Measurements from ENCODE around the gene ARMH3. TPM values are rescaled to one million over a fixed set of nuclear protein-coding genes. Genes with fewer than 3 reads are reported as not detected.
A peak's percentile ranks its signal among the peaks of the same experiment; 100 is the strongest.

ARMH3 gene
- total and polyA plus RNA-seq, 10 of the 15 experiments (the other 5 are each of a cell fraction or from before 2014, with no cell fraction given): 13.0 to 33.0 (median 16.4) TPM

- Histone ChIP-seq H3K9ac (ENCODE audit: control insufficient read depth, insufficient read depth, low read length) (no peak overlapping the region), H3K27ac (ENCODE audit: control insufficient read depth, insufficient read depth) (peak overlapping the region; percentile 28; the same call in 1 of the 2 replicates), H3K9me3 (replicated peaks; ENCODE audit: control insufficient read depth, insufficient read depth, low read length) (no peaks in the 10 kb centered on the region), H3K4me1 (ENCODE audit: control insufficient read depth, insufficient read depth, low read length) (peaks cover 9% of the 10 kb centered on the region), H3K36me3 (ENCODE audit: control insufficient read depth in 2 of 2, insufficient read depth in 2 of 2, low read length in 1 of 2) (peaks cover 0 to 6% of the 10 kb centered on the region in 2 experiments; a peak in 3 of 4 replicates), H4K20me1 (ENCODE audit: control insufficient read depth, insufficient read depth) (no peaks in the 10 kb centered on the region), H3K4me3 (no peak overlapping the region), H3K4me2 (ENCODE audit: control insufficient read depth, insufficient read depth) (peak overlapping the region; percentile 44), H3K27me3 (replicated peaks in 1 of 2; ENCODE audit: control insufficient read depth in 2 of 2, insufficient read depth in 2 of 2, low read length in 1 of 2) (no peaks in the 10 kb centered on the region), H2AFZ (ENCODE audit: control insufficient read depth, low read depth, low read length) (no peak overlapping the region), H3K79me2 (ENCODE audit: control insufficient read depth, insufficient read depth, low read length) (no peaks in the 10 kb centered on the region)
- ChIA-PET POLR2A (interaction anchor here (0.6 to 1.2 kb wide), 3 partner anchors 9 to 23 kb away, joined by 3 to 7 read pairs (median 5); no protein-coding TSS in a partner anchor), RAD21 (ENCODE audit: unreplicated experiment) (interaction anchor here (0.7 to 1.6 kb wide), 7 partner anchors 17 to 135 kb away, joined by 3 to 7 read pairs (median 4); partner anchors contain the start of gene KCNIP2), CTCF (interaction anchor here (1.5 to 17.9 kb wide), 4 partner anchors 14 to 198 kb away, joined by 4 to 398 read pairs (median 40); partner anchors contain the start of gene KCNIP2), SMC1A (ENCODE audit: uncharacterized antibody, unreplicated experiment) (interaction anchor here (0.8 to 3.1 kb wide), 8 partner anchors 9 to 135 kb away, joined by 3 to 14 read pairs (median 7); no protein-coding TSS in a partner anchor)
- WGBS (ENCODE audit: insufficient coverage, insufficient replicate concordance, low lambda C conversion rate, missing lambda C conversion rate): 33% methylated on average over 3 of the region's 3 CpGs
- ATAC-seq (peak; percentile 60), FAIRE-seq (peak; percentile 59), DNase-seq (ENCODE audit: low read depth, low spot score) (no peak)
- intact Hi-C loops (cut with micrococcal nuclease; ENCODE audit: unreplicated experiment) (no loop called here), in situ Hi-C loops (cut with MboI) (no loop called here)
- TF ChIP-seq MTA2 (IDR thresholded peaks at IDR 0.05; ENCODE audit: low read depth): no peak
- TF ChIP-seq, protein P1, sequence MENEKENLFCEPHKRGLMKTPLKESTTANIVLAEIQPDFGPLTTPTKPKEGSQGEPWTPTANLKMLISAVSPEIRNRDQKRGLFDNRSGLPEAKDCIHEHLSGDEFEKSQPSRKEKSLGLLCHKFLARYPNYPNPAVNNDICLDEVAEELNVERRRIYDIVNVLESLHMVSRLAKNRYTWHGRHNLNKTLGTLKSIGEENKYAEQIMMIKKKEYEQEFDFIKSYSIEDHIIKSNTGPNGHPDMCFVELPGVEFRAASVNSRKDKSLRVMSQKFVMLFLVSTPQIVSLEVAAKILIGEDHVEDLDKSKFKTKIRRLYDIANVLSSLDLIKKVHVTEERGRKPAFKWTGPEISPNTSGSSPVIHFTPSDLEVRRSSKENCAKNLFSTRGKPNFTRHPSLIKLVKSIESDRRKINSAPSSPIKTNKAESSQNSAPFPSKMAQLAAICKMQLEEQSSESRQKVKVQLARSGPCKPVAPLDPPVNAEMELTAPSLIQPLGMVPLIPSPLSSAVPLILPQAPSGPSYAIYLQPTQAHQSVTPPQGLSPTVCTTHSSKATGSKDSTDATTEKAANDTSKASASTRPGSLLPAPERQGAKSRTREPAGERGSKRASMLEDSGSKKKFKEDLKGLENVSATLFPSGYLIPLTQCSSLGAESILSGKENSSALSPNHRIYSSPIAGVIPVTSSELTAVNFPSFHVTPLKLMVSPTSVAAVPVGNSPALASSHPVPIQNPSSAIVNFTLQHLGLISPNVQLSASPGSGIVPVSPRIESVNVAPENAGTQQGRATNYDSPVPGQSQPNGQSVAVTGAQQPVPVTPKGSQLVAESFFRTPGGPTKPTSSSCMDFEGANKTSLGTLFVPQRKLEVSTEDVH (IDR thresholded peaks at IDR 0.05; ENCODE audit: low read depth, partially characterized antibody): no peak
- TF ChIP-seq ZNF384 (IDR thresholded peaks at IDR 0.05; ENCODE audit: borderline replicate concordance, low read depth, low read length): peak; percentile 65
- peak; percentile 81 for TF ChIP-seq RUNX3 (IDR thresholded peaks at IDR 0.05; ENCODE audit: low read length)
- no TSS peak for BruUV-seq (replicated peaks)
These were observed 180.8 kb downstream of the ARMH3 start for GRCh38 chr10:101875068-101875688.
